NOMO-1 treated with DMSO at 0.1 percent for 48 hours (cell line): ENCODE measurements around the gene CTBP2.

Experiments
- DNase-seq: peaks from one replicate; lab custom pipeline; 2025; ENCODE audit not compliant: unreplicated experiment; lab: John Stamatoyannopoulos, UW

CTBP2 gene

GRCh38 chr10:124984376-124984775, 176.0 kb downstream of the CTBP2 start:
- DNase-seq: no peak

- no peak for DNase-seq
These were observed 177.0 kb downstream of the CTBP2 start for GRCh38 chr10:124983321-124983720.

DNA sequence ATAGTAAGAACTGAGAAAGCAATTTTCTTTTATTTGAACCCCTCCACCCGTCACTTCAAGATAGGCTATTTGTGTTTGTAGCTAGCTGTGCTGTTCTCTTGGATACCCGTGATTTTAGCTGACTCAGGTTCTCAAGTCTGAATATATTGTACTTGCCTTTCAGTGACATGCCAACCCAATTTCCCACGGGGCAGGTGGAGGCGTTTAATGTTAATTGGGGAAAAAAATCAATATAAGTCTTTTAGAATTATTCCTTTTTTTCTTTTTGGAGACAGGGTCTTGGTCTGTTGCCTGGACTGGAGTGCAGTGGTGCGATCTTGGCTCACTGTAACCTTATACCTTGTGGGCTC, 182.0 kb downstream of the CTBP2 start:
- DNase-seq: no peak

GRCh38 chr10:124977648-124978375, 182.6 kb downstream of the CTBP2 start:
- no peak for DNase-seq

GRCh38 chr10:124977161-124977560, 183.2 kb downstream of the CTBP2 start:
- DNase-seq: no peak

GRCh38 chr10:124975977-124976514, 184.3 kb downstream of the CTBP2 start:
- DNase-seq: no peak

GRCh38 chr10:124974131-124974530, 186.2 kb downstream of the CTBP2 start:
- no peak for DNase-seq

DNA sequence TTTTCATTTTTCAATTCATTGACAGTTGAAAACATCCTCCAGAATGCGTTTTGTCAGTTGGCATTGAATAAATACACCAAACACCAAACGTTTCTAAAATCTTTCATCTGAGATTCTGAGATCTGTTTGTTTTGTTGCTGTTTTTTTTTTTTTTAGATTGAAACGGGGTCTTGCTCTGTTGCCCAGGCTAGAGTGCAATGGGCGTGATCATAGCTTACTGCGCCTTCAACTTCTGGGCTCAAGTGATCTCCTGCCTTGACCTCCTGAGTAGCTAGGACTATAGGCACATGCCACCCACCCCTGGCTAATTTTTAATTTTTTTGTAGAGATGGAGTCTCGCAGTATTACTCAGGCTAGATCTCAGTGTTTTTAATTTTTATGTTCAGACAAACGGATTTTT, 187.7 kb downstream of the CTBP2 start:
- no peak for DNase-seq

DNA sequence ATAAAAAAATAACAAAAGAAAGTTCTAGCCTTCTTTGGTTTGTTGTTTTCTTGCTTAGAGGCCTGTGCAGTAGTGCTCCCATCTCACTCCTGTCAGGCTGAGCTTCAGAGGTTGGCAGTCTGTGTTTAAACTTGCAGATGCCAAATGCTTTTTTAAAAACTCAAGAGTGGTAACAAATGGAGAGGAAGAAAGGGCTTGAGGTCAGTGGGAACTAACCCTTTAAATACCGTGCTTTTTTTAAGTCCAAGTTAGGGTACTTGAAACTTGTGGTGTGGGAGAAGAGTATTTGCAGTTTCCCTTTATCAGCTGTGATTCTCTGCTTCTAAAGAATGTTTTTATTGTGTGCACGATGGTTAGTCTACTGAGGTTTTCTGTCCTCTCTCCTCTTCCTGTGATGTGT, 189.1 kb downstream of the CTBP2 start:
- no peak for DNase-seq

DNA sequence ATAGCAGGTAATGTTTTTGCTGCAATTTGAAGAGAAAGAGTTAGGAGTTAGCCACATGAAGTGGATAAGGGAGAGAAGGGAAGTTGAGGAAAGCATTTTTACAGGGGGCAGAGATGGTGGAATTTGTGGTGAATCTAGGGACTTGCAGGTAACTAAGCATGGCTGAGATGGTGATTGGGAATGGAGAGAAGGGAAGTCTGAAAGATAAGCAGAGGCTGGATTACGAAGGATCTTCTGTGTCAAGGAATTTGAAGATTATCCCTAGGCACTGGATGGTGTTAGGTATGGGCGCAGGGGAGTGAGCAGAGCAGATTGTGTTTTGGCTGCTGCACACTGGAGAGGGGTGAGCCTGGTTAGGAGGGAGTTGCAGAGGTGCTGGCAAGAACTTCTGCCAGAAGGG, 193.1 kb downstream of the CTBP2 start:
- no peak for DNase-seq

DNA sequence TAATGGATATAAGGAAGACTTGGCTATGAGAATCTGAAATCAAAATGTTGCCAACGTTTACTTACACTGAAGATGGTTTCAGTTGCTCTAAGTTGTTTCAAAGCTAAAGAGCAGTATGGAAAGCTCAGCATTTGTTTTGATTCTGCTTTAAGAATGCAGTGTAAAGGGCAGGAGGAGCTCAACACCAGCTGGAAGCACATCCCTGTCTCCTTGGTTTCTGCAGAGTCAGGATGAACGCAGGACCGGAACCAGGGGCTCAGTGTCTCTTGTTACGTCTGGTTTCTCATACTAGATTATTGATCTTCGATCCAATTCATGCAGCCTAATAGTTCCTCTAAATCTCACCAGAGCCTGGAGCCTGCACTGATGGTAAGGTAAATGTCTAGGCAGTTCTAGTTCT, 194.4 kb downstream of the CTBP2 start:
- DNase-seq: no peak

DNA sequence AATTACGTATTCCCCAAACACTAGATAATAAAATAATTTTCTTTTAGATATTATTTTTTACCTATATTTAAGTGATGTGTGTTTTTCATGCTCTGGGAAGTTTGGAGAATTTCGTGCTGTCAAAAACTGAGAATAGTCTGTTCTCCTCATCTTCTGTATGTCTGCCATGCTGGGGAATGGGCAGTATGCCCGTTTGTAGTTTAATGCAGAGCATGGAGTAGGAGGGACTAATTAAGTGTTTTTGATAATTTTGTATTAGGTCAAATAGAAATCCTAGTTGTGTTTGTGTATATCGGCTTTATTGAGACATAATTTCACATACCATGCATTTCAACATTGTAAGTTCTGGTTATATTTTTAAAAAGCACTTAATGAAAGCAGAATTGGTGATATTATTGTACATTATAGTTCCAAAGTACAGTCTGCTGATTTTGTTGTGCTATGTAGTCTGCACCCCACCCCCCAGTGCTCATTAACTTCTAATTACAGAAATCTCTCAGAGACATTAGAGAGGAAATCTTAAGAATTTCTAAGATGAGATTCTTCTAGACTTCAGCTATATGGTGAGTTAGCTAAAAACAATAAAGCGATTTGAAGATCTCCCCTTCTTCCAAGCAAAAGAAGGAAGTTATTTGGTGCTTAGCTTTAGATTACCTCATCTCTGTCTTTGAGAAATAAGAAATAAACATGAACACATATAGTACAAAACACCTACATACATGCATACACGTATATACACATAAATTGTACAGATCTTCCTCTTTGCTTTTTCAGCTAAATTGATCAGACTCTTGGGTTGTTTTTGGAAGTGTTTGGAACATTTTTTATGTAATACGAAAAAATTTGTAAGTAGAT, 196.3 kb downstream of the CTBP2 start:
- DNase-seq: peak; percentile 31

DNA sequence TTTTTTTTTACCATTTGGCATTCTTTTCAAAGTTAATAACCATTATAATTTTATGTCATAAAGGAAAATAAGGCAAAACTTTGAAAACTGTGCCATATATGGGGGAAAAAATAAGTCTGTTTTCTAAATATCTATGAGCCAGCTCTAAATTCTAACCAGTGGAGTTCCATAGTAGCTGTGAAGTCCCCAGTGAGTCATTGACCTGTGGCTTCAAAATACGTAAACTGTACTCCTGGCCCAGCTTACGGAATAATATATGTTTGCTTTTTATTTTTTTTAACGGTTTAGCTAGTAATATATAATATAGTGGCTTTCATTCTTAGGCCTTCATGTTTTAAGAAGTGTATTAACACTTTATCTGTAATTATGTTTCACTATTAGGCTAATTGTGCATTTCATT, 197.9 kb downstream of the CTBP2 start:
- DNase-seq: no peak

GRCh38 chr10:124961248-124961570, 199.2 kb downstream of the CTBP2 start:
- no peak for DNase-seq

- DNase-seq: no peak
These were observed 200.8 kb downstream of the CTBP2 start for GRCh38 chr10:124959564-124959963.

DNA sequence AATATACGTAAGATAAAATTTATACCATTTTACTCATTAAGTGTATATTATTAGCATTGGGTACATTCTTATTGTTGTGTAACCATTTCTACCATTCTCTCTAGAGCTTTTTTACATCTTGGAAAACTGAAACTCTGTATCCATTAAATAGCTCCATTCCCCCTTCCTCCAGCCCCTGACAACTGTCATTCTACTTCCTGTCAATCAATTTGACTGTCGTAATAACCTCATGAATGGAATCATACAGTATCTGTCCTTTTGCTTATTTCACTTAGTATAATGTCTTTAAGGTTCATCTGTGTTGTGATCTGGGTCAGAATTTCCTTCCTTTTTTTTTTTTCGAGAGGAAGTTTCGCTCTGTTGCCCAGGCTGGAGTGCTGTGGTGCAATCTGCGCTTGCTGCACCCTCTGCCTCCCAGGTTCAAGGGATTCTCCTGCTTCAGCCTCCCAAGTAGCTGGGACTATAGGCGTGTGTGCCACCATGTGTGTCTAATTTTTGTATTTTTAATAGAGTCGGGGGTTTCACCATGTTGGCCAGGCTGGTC, 202.9 kb downstream of the CTBP2 start:
- peak; percentile 58 for DNase-seq

DNA sequence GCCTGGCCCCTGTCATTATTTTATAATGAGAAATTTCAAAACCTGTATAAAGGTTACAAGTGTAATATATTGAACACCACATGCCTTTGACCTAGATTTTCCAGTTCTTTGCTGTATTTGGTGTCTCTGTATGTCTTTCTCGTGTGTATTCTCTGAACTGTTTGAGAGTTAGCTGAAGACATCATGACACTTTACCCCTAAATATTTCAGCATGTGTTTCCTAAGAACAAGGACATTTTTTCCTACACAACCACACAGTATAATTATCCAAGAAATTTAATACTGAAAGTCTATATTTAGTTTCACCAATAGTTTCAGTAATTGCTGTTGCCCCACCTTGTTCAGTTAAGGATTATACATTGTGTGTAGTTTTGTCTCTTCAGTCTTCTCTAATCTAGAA, 203.6 kb downstream of the CTBP2 start:
- no peak for DNase-seq

GRCh38 chr10:124955868-124956267, 204.5 kb downstream of the CTBP2 start:
- DNase-seq: no peak

DNA sequence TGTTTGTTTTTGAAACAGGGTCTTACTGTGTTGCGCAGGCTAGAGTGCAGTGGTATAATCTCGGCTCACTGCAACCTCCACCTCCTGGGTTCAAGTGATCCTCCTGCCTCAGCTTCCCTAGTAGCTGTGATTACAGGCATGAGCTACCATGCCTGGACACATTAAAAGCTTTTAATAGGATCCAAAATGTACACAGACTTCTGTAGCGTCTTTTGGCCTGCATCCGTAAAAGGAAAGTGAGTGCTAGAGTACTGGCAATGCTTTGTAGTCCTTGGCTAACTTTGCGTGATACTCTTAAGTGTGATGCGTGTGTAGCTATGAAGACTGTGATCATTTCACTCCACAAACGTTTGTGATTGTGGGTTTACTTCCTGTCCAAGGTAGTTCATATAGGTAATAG, 205.1 kb downstream of the CTBP2 start:
- DNase-seq: no peak

- DNase-seq: no peak
These were observed 206.9 kb downstream of the CTBP2 start for GRCh38 chr10:124953421-124953820.

GRCh38 chr10:124952123-124952522, 208.2 kb downstream of the CTBP2 start:
- no peak for DNase-seq

GRCh38 chr10:124949543-124949942, 210.8 kb downstream of the CTBP2 start:
- DNase-seq: no peak
